GM12892 (cell line): Measurements from ENCODE around the gene GRID1.

Source experiments
- POLR2A ChIP-seq: IDR thresholded peaks from 2 replicates; pipeline ENCODE4 v1.6.1; 2011; ENCODE audit warnings: low read depth, low read length, control low read depth
- POLR2AphosphoS5 ChIP-seq: IDR thresholded peaks from 2 replicates; pipeline ENCODE4 v1.6.1; 2011; ENCODE audit warnings: low read depth, low read length, control low read depth
- TAF1 ChIP-seq: IDR thresholded peaks from 2 replicates; pipeline ENCODE4 v1.6.1; 2011; ENCODE audit warnings: low read depth, mild to moderate bottlenecking, control low read depth, low read length, borderline replicate concordance

- TF ChIP-seq POLR2A (no peak), POLR2AphosphoS5 (no peak), TAF1 (no peak)
These were observed 576.4 kb downstream of the GRID1 start for GRCh38 chr10:85789982-85790789.
